HG03196 (cell line): ENCODE results near the gene HSPD1.

Source experiments
- ATAC-seq: cut with Tn5 transposase; IDR thresholded peaks from one replicate; pipeline ENCODE4 v1.9.1; 2021; ENCODE audit not compliant: unreplicated experiment

The HSPD1 gene

GRCh38 chr2:197442857-197443256 lies 56.8 kb downstream of the HSPD1 start:
- no peak for ATAC-seq

GRCh38 chr2:197437380-197437779 lies 62.3 kb downstream of the HSPD1 start:
- no peak for ATAC-seq
